ENCODE results near the gene ELMO1. TPM values are rescaled to one million over a fixed set of nuclear protein-coding genes. Genes with fewer than 3 reads are reported as not detected.

Gene ELMO1
- total and polyA plus RNA-seq, 8 donors, result 18.2 to 55.3 (median 45.6) TPM

GRCh38 chr7:37430171-37430570 is 18.5 kb downstream of the ELMO1 start:
- Histone ChIP-seq H3K4me1 (peaks cover 3 to 40% of the 10 kb centered on the region in 2 donors), H3K9me3 (no peaks in the 10 kb centered on the region), H3K27ac (peak overlapping the region in 1 of 2 donors; percentile 34), H3K36me3 (no peaks in the 10 kb centered on the region), H3K27me3 (no peaks in the 10 kb centered on the region), H3K4me3 (no peak overlapping the region)
- intact Hi-C loops (cut with DNase I), result no loop called here
- DNase-seq (no peak), ATAC-seq (no peak)
- TF ChIP-seq CTCF (IDR thresholded peaks at IDR 0.05), result no peak

GRCh38 chr7:37429435-37429791 is 19.3 kb downstream of the ELMO1 start:
- Histone ChIP-seq H3K27ac (no peak overlapping the region), H3K27me3 (no peaks in the 10 kb centered on the region), H3K9me3 (no peaks in the 10 kb centered on the region), H3K36me3 (no peaks in the 10 kb centered on the region), H3K4me3 (no peak overlapping the region), H3K4me1 (peaks cover 3 to 47% of the 10 kb centered on the region in 2 donors)
- intact Hi-C loops (cut with DNase I), result no loop called here
- TF ChIP-seq CTCF (IDR thresholded peaks at IDR 0.05), result no peak
- no peak for DNase-seq
- ATAC-seq, result no peak

GRCh38 chr7:37428681-37429434 is 19.8 kb downstream of the ELMO1 start:
- DNase-seq, result no peak
- H3K27me3 ChIP-seq, result no peaks in the 10 kb centered on the region
- H3K27ac ChIP-seq, result no peak overlapping the region
- ATAC-seq, result no peak
- no peak overlapping the region for H3K4me3 ChIP-seq
- H3K4me1 ChIP-seq, result peaks cover 3 to 49% of the 10 kb centered on the region in 2 donors
- no peaks in the 10 kb centered on the region for H3K9me3 ChIP-seq
- intact Hi-C loops (cut with DNase I), result no loop called here
- no peaks in the 10 kb centered on the region for H3K36me3 ChIP-seq
- TF ChIP-seq CTCF (IDR thresholded peaks at IDR 0.05), result no peak

- no peaks in the 10 kb centered on the region for H3K27me3 ChIP-seq
- DNase-seq (no peak), ATAC-seq (no peak)
- H3K36me3 ChIP-seq, result no peaks in the 10 kb centered on the region
- H3K9me3 ChIP-seq, result no peaks in the 10 kb centered on the region
- intact Hi-C loops (cut with DNase I), result no loop called here
- no peak for TF ChIP-seq CTCF (IDR thresholded peaks at IDR 0.05)
- no peak overlapping the region for H3K27ac ChIP-seq
- H3K4me1 ChIP-seq, result peaks cover 3 to 38% of the 10 kb centered on the region in 2 donors
- H3K4me3 ChIP-seq, result no peak overlapping the region
Observed at GRCh38 chr7:37427276-37427940, 21.3 kb downstream of the ELMO1 start.

GRCh38 chr7:37425498-37425897 is 23.2 kb downstream of the ELMO1 start:
- peaks cover 3 to 43% of the 10 kb centered on the region in 2 donors for H3K4me1 ChIP-seq
- H3K9me3 ChIP-seq, result no peaks in the 10 kb centered on the region
- DNase-seq, result no peak
- ATAC-seq, result peak; percentile 42
- peak overlapping the region in 1 of 2 donors; percentile 45 for H3K27ac ChIP-seq
- H3K36me3 ChIP-seq, result no peaks in the 10 kb centered on the region
- intact Hi-C loops (cut with DNase I), result no loop called here
- H3K4me3 ChIP-seq, result no peak overlapping the region
- no peaks in the 10 kb centered on the region for H3K27me3 ChIP-seq
- no peak for TF ChIP-seq CTCF (IDR thresholded peaks at IDR 0.05)

All from left lung (tissue), 10 donors.